ENCODE results near the gene L3MBTL3.
"Not testable (repeated sequence)": the region's sequence is repeated elsewhere in the genome, so short reads cannot be mapped to it uniquely, and the experiment has no call there.

L3MBTL3 gene

GRCh38 chr6:130162421-130162820 lies 144.0 kb downstream of the L3MBTL3 start:
- TF ChIP-seq CTCF (conservative IDR thresholded peaks at IDR 0.05) = no peak
- H3K27ac ChIP-seq = no peak overlapping the region

- TF ChIP-seq CTCF (conservative IDR thresholded peaks at IDR 0.05) = no peak
These were observed 144.9 kb downstream of the L3MBTL3 start for GRCh38 chr6:130163266-130163665.

GRCh38 chr6:130164251-130164650 lies 145.9 kb downstream of the L3MBTL3 start:
- no peak overlapping the region for H3K27ac ChIP-seq

More at GRCh38 chr6:130163266-130163665, 144.9 kb downstream of the L3MBTL3 start:
- no peak overlapping the region for H3K27ac ChIP-seq

GRCh38 chr6:130167655-130168054 lies 149.3 kb downstream of the L3MBTL3 start:
- H3K27ac ChIP-seq = no peak overlapping the region
- no peak for TF ChIP-seq CTCF (conservative IDR thresholded peaks at IDR 0.05)

More at GRCh38 chr6:130164251-130164650, 145.9 kb downstream of the L3MBTL3 start:
- no peak for TF ChIP-seq CTCF (conservative IDR thresholded peaks at IDR 0.05)

- H3K27ac ChIP-seq = not testable (repeated sequence)
These were observed 151.8 kb downstream of the L3MBTL3 start for GRCh38 chr6:130170160-130170559.

- H3K27ac ChIP-seq = not testable (repeated sequence)
These were observed 155.1 kb downstream of the L3MBTL3 start for GRCh38 chr6:130173377-130174004.

GRCh38 chr6:130176378-130176777 lies 158.0 kb downstream of the L3MBTL3 start:
- no peak for TF ChIP-seq CTCF (conservative IDR thresholded peaks at IDR 0.05)
- H3K27ac ChIP-seq = no peak overlapping the region

GRCh38 chr6:130178692-130179091 lies 160.3 kb downstream of the L3MBTL3 start:
- H3K27ac ChIP-seq = no peak overlapping the region
- TF ChIP-seq CTCF (conservative IDR thresholded peaks at IDR 0.05) = no peak

- no peak for TF ChIP-seq CTCF (conservative IDR thresholded peaks at IDR 0.05)
- no peak overlapping the region for H3K27ac ChIP-seq
These were observed 164.1 kb downstream of the L3MBTL3 start for GRCh38 chr6:130182466-130182865.
